H1 (cell line): ENCODE results near the gene FHIP2A. TPM values are rescaled to one million over a fixed set of nuclear protein-coding genes. Genes with fewer than 3 reads are reported as not detected.

Experiments
- CTCF ChIA-PET: fragments of 300-600 bp; sonication (Branson Sonifier 250); formaldehyde crosslinking; loops from one replicate; lab custom pipeline; 2021; ENCODE audit not compliant: partially characterized antibody; lab: Charles Lee
- POLR2A ChIA-PET: fragments of 300-600 bp; sonication (Branson Sonifier 250); formaldehyde crosslinking; loops from one replicate; lab custom pipeline; 2021; ENCODE audit warnings: inconsistent platforms; ENCODE audit not compliant: partially characterized antibody; lab: Charles Lee
- DNase-seq, 2 experiments: peaks; one replicate each; pipeline versions ENCODE4 v3.0.0 to v3.0.0-alpha.2; 2010 to 2022; ENCODE audit warnings: low spot score in 2 of 2, low read depth in 1 of 2, mixed read lengths in 1 of 2
- FAIRE-seq: peaks from 2 replicates; lab custom pipeline; 2011; peaks lifted over from hg19 to GRCh38; lab: Jason Lieb, UNC
- H2AFZ ChIP-seq: 2 replicates; pipeline ENCODE4 v1.8.1; 2012; ENCODE audit warnings: low read length, inconsistent platforms
- H2AK5ac ChIP-seq: 2 replicates; pipeline ENCODE4 v1.6.1; 2013; ENCODE audit warnings: low read depth, low read length
- H2BK120ac ChIP-seq: replicated peaks from 2 replicates; pipeline ENCODE3; 2013; ENCODE audit warnings: low read depth, low read length, inconsistent platforms
- H2BK12ac ChIP-seq: 2 replicates; pipeline ENCODE4 v1.6.1; 2013; ENCODE audit warnings: low read depth, low read length
- H2BK15ac ChIP-seq: 2 replicates; pipeline ENCODE4 v1.6.1; 2013; ENCODE audit warnings: low read length
- H2BK20ac ChIP-seq: 2 replicates; pipeline ENCODE4 v1.6.1; 2013; ENCODE audit warnings: low read length
- H2BK5ac ChIP-seq: 2 replicates; pipeline ENCODE4 v1.6.1; 2013; ENCODE audit warnings: low read depth, low read length
- H3K14ac ChIP-seq: 2 replicates; pipeline ENCODE4 v1.6.1; 2013; ENCODE audit warnings: inconsistent platforms; ENCODE audit not compliant: insufficient read length
- H3K18ac ChIP-seq: 2 replicates; pipeline ENCODE4 v1.6.1; 2013; ENCODE audit warnings: low read length; ENCODE audit errors: extremely low read depth
- H3K23ac ChIP-seq: 2 replicates; pipeline ENCODE4 v1.6.1; 2013; ENCODE audit warnings: inconsistent platforms; ENCODE audit not compliant: insufficient read length
- H3K23me2 ChIP-seq: 2 replicates; pipeline ENCODE4 v1.6.1; 2013; ENCODE audit warnings: low read depth, low read length
- H3K27ac ChIP-seq: 2 replicates; pipeline ENCODE4 v1.6.1; 2011; ENCODE audit warnings: low read depth, low read length, inconsistent platforms
- H3K27me3 ChIP-seq, 4 experiments: replicated peaks in 1 of 4; 1 replicate in 1 of 4; 2 replicates in 3 of 4; pipeline versions ENCODE4 v1.6.1 to v1.8.1; 2011 to 2013; ENCODE audit warnings: low read length in 3 of 4, mild to moderate bottlenecking in 3 of 4, inconsistent platforms in 2 of 4, mixed read lengths in 2 of 4, moderate library complexity in 1 of 4; ENCODE audit not compliant: control insufficient read depth in 3 of 4, insufficient read depth in 3 of 4; ENCODE audit errors: extremely low read depth in 1 of 4
- H3K36me3 ChIP-seq, 4 experiments: 2 replicates each; pipeline versions ENCODE4 v1.6.1 to v1.8.1; 2011 to 2013; ENCODE audit warnings: mild to moderate bottlenecking in 4 of 4, low read length in 3 of 4, moderate library complexity in 2 of 4, control low read depth in 1 of 4, inconsistent platforms in 1 of 4; ENCODE audit not compliant: insufficient read depth in 4 of 4, control insufficient read depth in 2 of 4
- H3K4ac ChIP-seq: replicated peaks from 2 replicates; pipeline ENCODE3; 2013; ENCODE audit warnings: low read length, low read depth, mixed read lengths, inconsistent platforms; ENCODE audit not compliant: insufficient read length
- H3K4me1 ChIP-seq, 4 experiments: replicated peaks in 1 of 4; 1 replicate in 1 of 4; 2 replicates in 3 of 4; pipeline versions ENCODE4 v1.6.1 to v1.8.1; 2011 to 2013; ENCODE audit warnings: low read length in 3 of 4, inconsistent platforms in 2 of 4, mixed read lengths in 1 of 4; ENCODE audit not compliant: insufficient read depth in 4 of 4, control insufficient read depth in 3 of 4
- H3K4me2 ChIP-seq, 2 experiments: 2 replicates each; pipeline versions ENCODE4 v1.6.1 to v1.8.1; 2011 to 2013; ENCODE audit warnings: low read depth in 2 of 2, low read length in 2 of 2, control low read depth in 1 of 2, inconsistent platforms in 1 of 2, mild to moderate bottlenecking in 1 of 2; ENCODE audit not compliant: insufficient read depth in 1 of 2
- H3K4me3 ChIP-seq, 4 experiments: fragments of 200-600, 300-600 bp in 1 of 4; sonication (generic), shearing (Covaris generic), sonication (Bioruptor Twin) in 1 of 4; 2 replicates each; pipeline versions ENCODE4 v1.5.1 to v1.8.1; 2011 to 2016; ENCODE audit warnings: low read length in 4 of 4, low read depth in 3 of 4, control low read depth in 2 of 4, inconsistent platforms in 2 of 4, mild to moderate bottlenecking in 2 of 4, mixed read lengths in 1 of 4, moderate library complexity in 1 of 4; ENCODE audit not compliant: insufficient read depth in 2 of 4; ENCODE audit errors: extremely low read depth in 1 of 4
- H3K56ac ChIP-seq: replicated peaks from 2 replicates; pipeline ENCODE3; 2013; ENCODE audit warnings: low read depth, mild to moderate bottlenecking, mixed read lengths, low read length, inconsistent platforms; ENCODE audit not compliant: insufficient read length
- H3K79me1 ChIP-seq: 2 replicates; pipeline ENCODE4 v1.6.1; 2013; ENCODE audit warnings: low read depth, low read length, control low read depth
- H3K79me2 ChIP-seq, 2 experiments: 2 replicates each; pipeline versions ENCODE4 v1.6.1 to v1.8.1; 2012 to 2013; ENCODE audit warnings: low read length in 2 of 2, mild to moderate bottlenecking in 2 of 2, inconsistent platforms in 1 of 2; ENCODE audit not compliant: insufficient read depth in 2 of 2, control insufficient read depth in 1 of 2
- H3K9ac ChIP-seq, 4 experiments: replicated peaks in 1 of 4; 1 replicate in 1 of 4; 2 replicates in 3 of 4; pipeline versions ENCODE4 v1.6.1 to v1.8.1; 2011 to 2013; ENCODE audit warnings: low read depth in 3 of 4, low read length in 3 of 4, control low read depth in 2 of 4, mild to moderate bottlenecking in 2 of 4, moderate library complexity in 2 of 4, inconsistent platforms in 1 of 4; ENCODE audit errors: extremely low read depth in 1 of 4
- H3K9me3 ChIP-seq, 2 experiments: 2 replicates each; pipeline versions ENCODE4 v1.6.1 to v1.8.1; 2012 to 2013; ENCODE audit warnings: mild to moderate bottlenecking in 2 of 2, moderate library complexity in 2 of 2, control low read depth in 1 of 2, inconsistent platforms in 1 of 2, low read depth in 1 of 2, low read length in 1 of 2, mixed read lengths in 1 of 2; ENCODE audit not compliant: insufficient read depth in 2 of 2
- H4K20me1 ChIP-seq, 2 experiments: replicated peaks in 1 of 2; 2 replicates each; pipeline versions ENCODE3 to v1.8.1; 2011 to 2013; ENCODE audit warnings: inconsistent platforms in 2 of 2, low read length in 2 of 2, mild to moderate bottlenecking in 1 of 2; ENCODE audit not compliant: insufficient read depth in 2 of 2, control insufficient read depth in 1 of 2
- H4K5ac ChIP-seq: 2 replicates; pipeline ENCODE4 v1.6.1; 2013; ENCODE audit warnings: low read length, low read depth, mixed read lengths, inconsistent platforms; ENCODE audit not compliant: insufficient read length
- H4K8ac ChIP-seq: 2 replicates; pipeline ENCODE4 v1.8.0; 2013; ENCODE audit warnings: mild to moderate bottlenecking, moderate library complexity, low read length, inconsistent platforms; ENCODE audit not compliant: insufficient read depth; ENCODE audit errors: extremely low read depth
- H4K91ac ChIP-seq: replicated peaks from 2 replicates; pipeline ENCODE3; 2013; ENCODE audit warnings: low read length, mixed read lengths, inconsistent platforms; ENCODE audit not compliant: insufficient read length
- ASH2L ChIP-seq: fragments of 200-600, 300-600 bp; sonication (generic); IDR thresholded peaks from one replicate; pipeline ENCODE4 v1.7.1; 2017; ENCODE audit warnings: low read length
- ATF3 ChIP-seq: IDR thresholded peaks from 2 replicates; pipeline ENCODE4 v1.6.1; 2011; ENCODE audit warnings: low read depth, mild to moderate bottlenecking, low read length; ENCODE audit not compliant: insufficient read depth
- JUN ChIP-seq: IDR thresholded peaks from 2 replicates; pipeline ENCODE4 v1.6.1; 2011; ENCODE audit warnings: low read depth, mild to moderate bottlenecking, improper control_type of control experiment, low read length
- KDM4A ChIP-seq: IDR thresholded peaks from one replicate; pipeline ENCODE4 v1.7.1; 2012; ENCODE audit warnings: low read depth, mild to moderate bottlenecking, moderate library complexity, low read length, inconsistent platforms; ENCODE audit not compliant: severe bottlenecking
- POLR2AphosphoS5 ChIP-seq: IDR thresholded peaks from 2 replicates; pipeline ENCODE4 v1.6.1; 2011; ENCODE audit warnings: low read depth, low read length
- SUZ12 ChIP-seq: fragments of 200-600 bp; sonication (generic); IDR thresholded peaks from 2 replicates; pipeline ENCODE4 v1.6.1; 2012; ENCODE audit warnings: mild to moderate bottlenecking, inconsistent platforms, low read length, moderate library complexity, mixed read lengths
- TEAD4 ChIP-seq: IDR thresholded peaks from 2 replicates; pipeline ENCODE4 v1.6.1; 2012; ENCODE audit warnings: low read depth, low read length, inconsistent platforms, mixed read lengths
- WGBS, 2 experiments: shearing (Covaris generic) in 1 of 2; methylation state at CpG; one replicate each; pipeline versions ENCODE4 v1.1.6 to v1.1.7; 2013 to 2015; ENCODE audit warnings: low lambda C conversion rate in 2 of 2, mixed read lengths in 2 of 2, inconsistent platforms in 1 of 2, low coverage in 1 of 2, missing lambda C conversion rate in 1 of 2; ENCODE audit not compliant: insufficient replicate concordance in 2 of 2, insufficient coverage in 1 of 2, insufficient read length in 1 of 2; ENCODE audit errors: extremely low coverage in 1 of 2, missing lambda C conversion rate in 1 of 2; 5-methylcytosine and 5-hydroxymethylcytosine counted together
- polyA plus RNA-seq, 7 experiments: library from polyadenylated mRNA; depleted of rRNA in 3 of 7; stranded (reverse) in 5 of 7; unstranded in 2 of 7; fragments of >200 nt in 5 of 7; fragments of 200-250 nt in 2 of 7; gene quantifications; 1 replicate in 5 of 7; 2 replicates in 1 of 7; 4 replicates in 1 of 7; pipeline versions ENCODE4 v1.2.1 to v1.2.3, GENCODE V29; 2011 to 2013; ENCODE audit warnings: missing spikeins in 2 of 7, mixed read lengths in 2 of 7
- total RNA-seq: library from RNA; stranded (reverse); fragmentation: NEBNext Ultra II Directional; extraction: Animal tissue kit (Norgen Biotek cat#: 25700); gene quantifications from 2 replicates; pipeline ENCODE4 v1.2.1, GENCODE V29; 2021

Gene FHIP2A
- total and polyA plus RNA-seq, 2 of the 8 experiments (the other 6 are each of a cell fraction or from before 2014, with no cell fraction given) = 4.5 to 15.0 TPM

GRCh38 chr10:114806562-114807391 is 14.8 kb upstream of the FHIP2A start:
- POLR2A ChIA-PET = no interaction called here
- no peak overlapping the region for H3K4me2 ChIP-seq
- no peaks in the 10 kb centered on the region for H4K20me1 ChIP-seq
- H3K27me3 ChIP-seq = no peaks in the 10 kb centered on the region; a peak in 1 of 7 replicates
- CTCF ChIA-PET = interaction anchor here (0.6 kb wide), 1 partner anchor 267 kb away, joined by 4 read pairs; no protein-coding TSS in a partner anchor
- H4K91ac ChIP-seq = no peak overlapping the region
- H3K56ac ChIP-seq = no peak overlapping the region
- no peak overlapping the region for H2AK5ac ChIP-seq
- H3K36me3 ChIP-seq = no peaks in the 10 kb centered on the region
- no peak overlapping the region for H2AFZ ChIP-seq
- no peak for DNase-seq
- H2BK15ac ChIP-seq = no peak overlapping the region
- H2BK20ac ChIP-seq = no peak overlapping the region
- no peak for FAIRE-seq
- H3K4ac ChIP-seq = no peak overlapping the region
- no peak overlapping the region for H3K23ac ChIP-seq
- 90% methylated on average over 3 of the region's 3 CpGs; no CpG with 5 or more reads in 1 of the 2 experiments for WGBS, 2 experiments
- peaks cover 0 to 5% of the 10 kb centered on the region in 2 experiments; a peak in 1 of 4 replicates for H3K9me3 ChIP-seq
- H4K8ac ChIP-seq = no peak overlapping the region
- no peaks in the 10 kb centered on the region for H3K79me2 ChIP-seq
- no peak overlapping the region for H3K4me3 ChIP-seq
- H2BK5ac ChIP-seq = no peak overlapping the region
- H3K23me2 ChIP-seq = no peaks in the 10 kb centered on the region
- no peak overlapping the region for H3K27ac ChIP-seq
- H4K5ac ChIP-seq = no peak overlapping the region
- no peaks in the 10 kb centered on the region for H3K4me1 ChIP-seq
- no peak overlapping the region for H3K9ac ChIP-seq
- H2BK120ac ChIP-seq = no peak overlapping the region
- no peak overlapping the region for H2BK12ac ChIP-seq
- no peaks in the 10 kb centered on the region for H3K79me1 ChIP-seq
- no peak overlapping the region for H3K14ac ChIP-seq
- H3K18ac ChIP-seq = no peak overlapping the region
- no peak for TF ChIP-seq POLR2AphosphoS5
- no peak for TF ChIP-seq TEAD4
- TF ChIP-seq JUN = no peak
- TF ChIP-seq KDM4A = no peak
- no peak for TF ChIP-seq SUZ12
- no peak for TF ChIP-seq ASH2L
- TF ChIP-seq ATF3 = no peak
